Stimulated activated CD8-positive, alpha-beta memory T cell treated with anti-CD3 and anti-CD28 coated beads, Interleukin-2, amount 100 ng/mL, for 48 hours (primary cell): ENCODE results near the gene FNBP1.
"Not testable (repeated sequence)": the region's sequence is repeated elsewhere in the genome, so short reads cannot be mapped to it uniquely, and the experiment has no call there.

ENCODE experiments used
- DNase-seq, 2 donors: peaks; one replicate each; pipeline ENCODE4 v3.0.0-alpha.2; 2020; ENCODE audit warnings: low read depth in 2 of 2

FNBP1 gene

GRCh38 chr9:129918296-129918950, 124.6 kb downstream of the FNBP1 start:
- DNase-seq = no peak

- DNase-seq = no peak
Observed at GRCh38 chr9:129916707-129917106, 126.3 kb downstream of the FNBP1 start.

DNA sequence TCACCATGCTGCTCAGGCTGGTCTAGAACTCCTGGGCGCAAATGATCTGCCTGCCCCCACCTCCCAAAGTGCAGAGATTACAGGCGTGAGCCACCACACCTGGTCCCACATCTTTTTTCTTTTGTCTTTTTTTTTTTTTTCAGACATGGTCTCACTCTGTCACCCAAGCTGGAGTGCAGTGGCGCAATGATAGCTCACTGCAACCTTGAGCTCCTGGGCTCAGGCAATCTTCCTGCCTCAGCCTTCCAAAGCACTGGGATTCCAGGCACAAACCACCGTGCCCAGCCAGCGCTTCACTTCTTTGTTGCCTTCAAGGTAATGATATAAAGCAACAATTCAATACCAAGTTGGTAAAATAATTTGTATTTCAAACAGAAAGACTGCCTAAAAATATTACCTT, 128.9 kb downstream of the FNBP1 start:
- no peak for DNase-seq

- no peak for DNase-seq
Observed at GRCh38 chr9:129910628-129911567, 132.1 kb downstream of the FNBP1 start.

GRCh38 chr9:129909851-129910250, 133.1 kb downstream of the FNBP1 start:
- no peak for DNase-seq

GRCh38 chr9:129908906-129909305, 134.1 kb downstream of the FNBP1 start:
- no peak for DNase-seq

DNA sequence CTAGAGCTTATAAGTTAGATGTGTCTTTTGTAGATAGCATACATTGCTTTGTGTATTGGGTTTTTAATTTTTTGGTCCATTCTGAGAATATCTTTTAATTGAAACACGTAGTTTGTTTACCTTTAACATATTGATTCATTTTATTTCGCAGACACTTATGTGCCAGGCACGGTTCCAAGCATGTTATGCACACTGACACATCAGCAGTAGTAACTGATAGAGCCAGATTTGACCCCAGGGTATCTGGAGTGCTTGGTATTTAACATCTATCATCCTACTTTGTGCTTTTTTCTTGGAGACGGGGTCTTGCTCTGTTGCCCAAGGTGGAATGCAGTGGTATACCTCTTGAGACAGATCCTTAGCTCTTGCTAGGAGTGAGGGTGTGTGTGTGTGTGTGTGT, 135.8 kb downstream of the FNBP1 start:
- no peak for DNase-seq

DNA sequence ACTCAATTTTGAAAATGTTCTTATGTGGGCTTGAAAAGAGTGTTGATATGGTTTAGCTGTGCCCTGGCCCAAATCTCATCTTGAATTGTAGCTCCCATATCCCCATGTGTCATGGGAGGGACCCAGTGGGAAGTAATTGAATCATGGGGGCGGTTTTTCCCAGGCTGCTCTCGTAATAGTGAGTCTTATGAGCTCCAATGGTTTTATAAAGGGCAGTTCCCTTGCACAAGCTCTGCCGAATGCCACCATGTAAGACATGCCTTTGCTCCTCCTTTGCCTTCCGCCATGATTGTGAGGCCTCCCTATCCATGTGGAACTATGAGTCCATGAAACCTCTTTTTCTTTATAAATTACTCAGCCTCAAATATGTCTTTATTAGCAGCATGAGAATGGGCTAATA, 136.7 kb downstream of the FNBP1 start:
- no peak for DNase-seq

- no peak for DNase-seq
Observed at GRCh38 chr9:129904734-129905133, 138.3 kb downstream of the FNBP1 start.

DNA sequence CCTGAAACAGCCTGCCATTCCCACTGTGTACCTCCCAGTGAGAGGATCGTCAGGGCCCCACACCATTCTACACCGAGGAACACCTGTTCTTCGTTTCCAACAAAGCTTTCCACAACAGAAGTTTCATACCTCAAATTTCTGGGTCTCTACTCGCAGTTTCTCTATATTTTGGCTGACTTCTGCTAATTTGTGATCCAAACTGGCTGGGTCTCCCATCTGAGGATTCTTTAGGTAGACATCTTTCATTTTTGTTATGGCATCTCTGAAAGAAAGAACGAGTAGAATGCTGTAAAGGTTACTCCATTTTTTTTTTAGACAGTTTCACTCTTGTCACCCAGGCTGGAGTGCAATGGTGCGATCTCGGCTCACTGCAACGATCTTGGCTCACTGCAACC, 140.3 kb downstream of the FNBP1 start:
- no peak for DNase-seq

DNA sequence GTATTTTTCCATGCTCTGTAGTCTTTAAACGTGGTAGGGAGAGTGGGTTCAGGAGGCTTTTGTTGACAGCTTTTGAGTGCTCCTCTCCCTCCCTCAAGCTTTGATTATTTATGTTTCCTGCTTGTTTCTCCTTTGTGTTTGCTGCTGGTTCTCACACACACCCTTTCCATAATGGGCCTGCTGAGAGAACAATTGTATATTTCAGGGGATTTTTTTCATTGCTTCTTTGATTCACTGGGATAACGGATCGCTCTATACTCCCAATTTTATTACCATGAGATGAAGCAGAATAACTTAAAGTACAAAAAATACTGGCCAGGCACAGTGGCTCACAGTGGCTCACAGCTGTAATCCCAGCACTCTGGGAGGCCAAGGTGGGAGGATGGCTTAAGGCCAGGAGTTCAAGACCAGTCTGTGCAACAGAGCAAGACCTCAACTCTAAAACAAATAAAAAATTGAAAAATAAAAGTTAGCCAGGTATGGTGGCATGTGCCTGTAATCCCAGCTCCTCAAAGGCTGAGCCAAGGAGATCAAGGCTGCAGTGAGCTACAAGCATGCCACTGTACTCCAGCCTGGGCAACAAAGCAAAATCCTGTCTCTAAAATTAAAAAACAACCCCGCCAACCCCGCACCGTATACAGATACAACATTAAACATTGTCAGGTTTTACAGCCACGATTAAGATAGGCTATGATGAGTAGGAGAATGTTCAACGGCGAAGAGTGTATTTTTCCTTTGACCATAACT, 140.8 kb downstream of the FNBP1 start:
- no peak for DNase-seq

DNA sequence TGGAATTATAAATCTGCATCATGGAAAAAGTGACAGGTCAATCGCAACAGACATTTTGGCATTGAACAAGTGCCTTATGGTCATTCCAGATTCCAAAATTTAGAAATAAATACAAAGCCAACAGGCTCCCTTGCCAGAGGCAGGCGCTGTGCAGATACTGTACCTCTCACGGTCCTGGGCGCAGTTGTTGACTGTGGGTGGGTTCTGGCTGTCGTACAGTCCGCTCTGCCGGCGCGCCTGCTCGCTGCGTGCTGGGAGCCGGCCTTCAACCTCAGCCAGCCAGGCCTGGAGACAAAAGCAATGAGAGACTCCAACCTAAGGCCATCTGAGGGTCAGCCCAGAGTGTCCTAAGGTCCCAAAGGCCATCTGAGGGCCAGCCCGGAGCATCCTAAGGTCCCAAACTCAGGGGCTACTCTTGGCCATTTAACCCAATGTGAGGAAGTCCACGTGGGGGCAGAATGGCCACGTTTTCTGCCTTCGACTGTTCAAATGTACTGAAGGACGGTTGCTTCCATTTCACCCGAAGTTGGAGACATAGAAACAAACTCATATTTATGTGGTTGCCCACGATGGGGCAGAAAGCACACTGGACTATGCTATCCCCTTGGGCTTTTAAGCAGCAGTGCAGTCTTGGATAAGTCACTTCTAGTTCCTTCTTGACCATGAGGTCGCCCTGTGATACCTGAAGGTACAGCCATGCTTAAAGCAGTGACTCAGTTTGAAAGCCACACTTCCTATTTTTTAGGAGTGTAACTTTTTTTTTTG, 142.5 kb downstream of the FNBP1 start:
- DNase-seq = no peak

- DNase-seq = no peak
Observed at GRCh38 chr9:129899620-129900019, 143.4 kb downstream of the FNBP1 start.

- no peak for DNase-seq
Observed at GRCh38 chr9:129898185-129898584, 144.8 kb downstream of the FNBP1 start.

GRCh38 chr9:129897263-129897662, 145.7 kb downstream of the FNBP1 start:
- DNase-seq = no peak

DNA sequence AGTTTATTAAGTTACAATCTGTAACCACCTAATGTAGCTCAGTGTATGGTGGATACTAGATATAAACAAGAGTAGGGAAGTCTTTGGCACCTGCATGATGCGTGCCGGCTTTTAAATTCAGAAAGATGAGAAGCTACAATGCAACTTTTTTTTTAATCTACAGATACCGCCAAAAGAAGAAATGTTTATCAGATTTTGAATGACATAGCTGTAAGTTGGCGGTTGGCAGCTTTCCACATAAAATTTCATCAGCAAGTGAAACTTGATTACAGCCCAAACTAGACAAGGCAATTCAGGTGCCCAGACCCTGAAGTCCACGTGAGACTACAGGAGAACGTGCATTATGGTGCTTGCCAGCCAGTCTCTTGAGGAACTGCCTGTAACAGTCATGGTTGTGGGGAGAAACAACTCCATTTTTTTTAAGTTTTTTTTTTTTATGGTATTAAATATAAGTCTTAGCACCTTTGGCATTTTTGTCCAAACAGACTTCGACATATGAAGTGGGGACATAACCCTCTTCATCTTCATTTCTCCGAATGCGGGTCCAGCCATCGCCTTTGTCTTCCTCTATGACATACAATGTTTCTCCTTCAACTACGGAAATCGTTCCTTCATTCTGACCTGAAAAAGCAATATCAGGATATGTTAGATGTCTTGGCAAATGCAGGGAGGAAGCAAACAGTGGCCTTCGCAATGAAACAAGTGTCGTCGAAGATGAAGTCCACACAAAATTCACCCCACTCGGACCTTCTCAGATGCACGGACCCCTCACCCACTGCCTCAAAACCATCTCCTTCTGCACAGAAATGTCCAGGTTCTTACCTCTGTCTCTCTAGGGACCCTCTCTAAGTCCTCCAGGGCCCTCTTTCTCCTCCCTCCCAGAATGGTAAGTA, 147.4 kb downstream of the FNBP1 start:
- DNase-seq = no peak

DNA sequence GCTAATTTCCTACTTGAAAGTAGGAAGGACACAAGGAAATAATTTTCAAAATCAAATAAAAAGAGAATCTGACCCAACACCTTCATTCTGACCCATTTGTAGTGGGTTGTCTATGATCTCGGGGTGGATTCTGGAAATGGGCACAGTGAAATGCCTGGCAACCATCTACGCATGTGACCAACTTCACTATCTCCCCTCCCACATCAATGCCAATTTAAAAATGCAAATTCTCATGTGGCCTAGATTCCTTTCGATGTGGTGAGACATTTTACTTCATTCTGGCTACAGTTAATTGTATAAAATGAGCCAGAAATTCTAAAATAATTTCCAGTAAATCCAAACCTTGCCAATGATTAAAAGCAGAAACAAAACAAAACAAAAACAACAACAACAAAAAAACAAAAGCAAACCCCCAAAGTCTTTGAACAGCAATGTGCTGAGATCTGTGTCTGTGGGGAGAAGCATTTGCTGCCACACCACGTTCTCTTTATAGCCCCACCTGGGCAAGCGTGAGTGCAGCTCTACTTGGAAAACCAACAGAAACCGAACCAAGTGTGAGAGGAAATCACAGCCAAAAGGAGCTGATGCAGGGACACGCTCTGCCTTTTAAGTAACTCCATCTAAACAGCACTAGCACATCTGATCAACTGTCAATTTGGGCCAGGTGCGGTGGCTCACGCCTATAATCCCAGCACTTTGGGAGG, 148.7 kb downstream of the FNBP1 start:
- no peak for DNase-seq

- DNase-seq = no peak
Observed at GRCh38 chr9:129891569-129891968, 151.4 kb downstream of the FNBP1 start.

- DNase-seq = not testable (repeated sequence)
Observed at GRCh38 chr9:129890718-129891299, 152.2 kb downstream of the FNBP1 start.
